ENCODE measurements around the gene STAG2.
A peak's percentile ranks its signal among the peaks of the same experiment; 100 is the strongest.
"Not testable (repeated sequence)": the region's sequence is repeated elsewhere in the genome, so short reads cannot be mapped to it uniquely, and the experiment has no call there.

Gene STAG2

DNA sequence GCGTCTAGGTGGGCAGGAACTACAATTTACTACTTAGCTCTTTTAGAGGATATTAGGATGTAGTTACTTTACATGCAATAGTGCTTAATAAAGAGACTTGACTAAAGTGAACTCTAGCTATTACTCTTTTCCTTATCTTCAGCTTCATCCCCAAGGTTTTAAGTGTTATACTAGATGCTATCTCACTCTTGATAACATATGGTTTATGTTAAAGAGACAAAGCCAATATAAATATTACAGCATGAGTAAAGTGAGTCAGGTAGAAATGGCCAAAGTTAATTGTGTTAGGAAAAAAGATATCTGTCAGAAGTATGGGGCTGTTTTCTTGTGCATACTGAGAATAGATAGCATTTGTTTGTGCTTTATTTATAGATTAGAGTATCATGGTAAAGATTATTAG lies 80.5 kb downstream of the STAG2 start:
- no peak for DNase-seq (ENCODE audit: low read depth)

DNA sequence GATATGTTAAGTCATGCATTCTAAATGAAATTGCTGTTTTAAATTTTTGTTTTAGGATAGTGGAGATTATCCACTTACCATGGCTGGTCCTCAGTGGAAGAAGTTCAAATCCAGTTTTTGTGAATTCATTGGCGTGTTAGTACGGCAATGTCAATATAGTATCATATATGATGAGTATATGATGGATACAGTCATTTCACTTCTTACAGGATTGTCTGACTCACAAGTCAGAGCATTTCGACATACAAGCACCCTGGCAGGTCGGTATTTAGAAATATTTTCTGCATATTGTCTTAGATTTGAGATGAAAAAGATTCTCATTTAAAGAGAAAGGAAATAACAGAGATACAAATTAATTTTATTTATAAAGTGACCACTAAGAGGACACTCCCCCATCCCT lies 83.6 kb downstream of the STAG2 start:
- DNase-seq (ENCODE audit: low read depth) = no peak

DNA sequence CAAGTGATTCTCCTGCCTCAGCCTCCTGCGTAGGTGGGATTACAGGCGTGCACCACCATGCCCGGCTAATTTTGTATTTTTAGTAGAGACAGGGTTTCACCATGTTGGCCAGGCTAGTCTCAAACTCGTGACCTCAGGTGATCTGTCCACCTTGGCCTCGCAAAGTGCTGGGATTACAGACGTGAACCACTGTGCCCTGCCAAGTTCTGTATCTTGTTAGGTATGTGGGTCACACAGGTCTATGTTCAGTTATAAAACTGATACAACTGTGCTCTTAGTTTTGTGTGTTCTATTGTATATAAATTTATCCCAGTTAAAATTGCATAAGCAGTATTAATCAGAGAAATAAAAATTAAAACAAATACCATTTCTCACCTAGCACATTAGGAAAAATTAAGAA lies 122.9 kb downstream of the STAG2 start:
- not testable (repeated sequence) for DNase-seq (ENCODE audit: low read depth)

DNA sequence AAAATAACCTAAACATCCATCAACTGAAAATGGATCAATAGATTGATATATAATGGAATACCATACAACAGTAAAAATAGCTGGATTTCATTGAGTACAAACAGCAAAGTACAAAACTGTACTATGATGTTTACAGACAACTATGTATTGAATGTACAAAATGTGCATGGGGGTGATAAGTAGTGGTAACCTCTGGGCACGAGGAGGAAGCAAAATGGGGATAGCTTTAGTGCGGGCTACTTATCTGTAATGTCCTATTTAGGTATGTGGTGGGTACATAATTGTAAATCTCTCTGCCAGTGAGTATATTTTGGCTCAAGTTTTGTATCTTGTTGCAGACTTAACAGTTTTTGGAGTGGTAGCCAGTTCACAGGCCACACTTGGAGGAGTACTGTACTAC lies 123.6 kb downstream of the STAG2 start:
- no peak for DNase-seq (ENCODE audit: low read depth)

DNA sequence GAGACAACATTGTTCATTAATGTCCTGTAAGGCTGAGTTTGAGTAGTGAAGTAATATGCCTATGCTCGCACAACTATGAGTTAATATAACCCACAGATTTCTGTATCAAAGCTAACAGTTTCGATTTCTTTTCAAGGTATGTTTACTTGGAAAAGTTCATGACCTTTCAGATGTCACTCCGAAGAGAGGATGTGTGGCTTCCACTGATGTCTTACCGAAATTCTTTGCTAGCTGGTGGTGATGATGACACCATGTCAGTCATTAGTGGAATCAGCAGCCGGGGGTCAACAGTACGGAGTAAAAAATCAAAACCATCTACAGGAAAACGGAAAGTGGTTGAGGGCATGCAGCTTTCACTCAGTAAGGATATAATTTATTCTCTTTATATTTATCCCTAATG lies 124.9 kb downstream of the STAG2 start:
- DNase-seq (ENCODE audit: low read depth) = peak; percentile 16

DNA sequence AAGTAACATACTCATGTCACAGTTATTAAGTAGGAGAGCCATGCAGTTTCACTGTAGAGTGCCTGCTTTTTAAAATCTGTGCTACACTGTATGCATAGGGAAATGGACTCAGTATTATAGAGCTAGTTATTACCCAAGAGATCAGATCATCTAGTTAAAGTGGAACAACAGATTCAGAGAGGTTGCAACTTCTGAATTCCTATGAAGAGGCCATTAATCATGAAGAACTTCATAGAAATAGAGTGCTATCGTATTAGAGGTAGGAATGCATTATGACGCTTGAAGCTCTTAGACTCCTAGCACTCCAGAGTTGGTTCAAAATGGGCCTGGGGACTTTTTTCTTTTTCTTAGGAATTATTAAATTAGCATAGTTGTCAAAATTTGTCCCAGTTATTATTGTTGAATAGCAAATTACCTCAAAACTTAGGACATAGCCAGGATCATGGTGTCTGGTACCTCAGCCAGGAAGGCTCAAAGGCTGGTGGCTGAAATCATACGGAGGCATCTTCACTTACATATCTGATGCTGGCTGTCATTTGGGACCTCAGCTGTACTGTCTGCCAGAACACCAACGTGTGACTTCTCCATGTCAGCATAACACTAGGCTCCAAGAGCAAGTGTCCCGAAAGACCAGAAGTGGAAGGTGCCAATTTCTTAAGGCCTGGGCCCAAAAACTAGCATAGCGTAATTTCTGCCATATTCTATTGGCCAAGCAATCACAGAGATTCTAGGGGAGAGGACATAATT lies 125.7 kb downstream of the STAG2 start:
- DNase-seq (ENCODE audit: low read depth) = no peak

DNA sequence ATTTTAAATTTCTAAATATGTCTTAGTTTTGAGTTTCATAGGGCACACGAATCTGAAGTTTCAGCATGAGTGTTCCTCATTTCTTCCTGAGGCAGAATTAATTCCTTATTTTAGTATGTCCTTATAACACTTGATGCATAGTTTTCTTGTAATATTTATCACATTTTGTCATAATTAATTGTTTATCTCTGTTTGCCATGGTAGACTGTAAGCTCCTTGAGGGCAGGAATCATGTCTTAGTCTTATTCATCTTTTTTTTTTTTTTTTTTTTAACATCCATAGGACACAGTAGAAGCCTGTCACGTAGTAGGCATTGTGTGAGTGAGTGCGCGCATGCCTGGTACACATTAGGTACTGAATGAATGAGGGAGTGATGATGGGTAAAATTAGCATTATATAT lies 131.7 kb downstream of the STAG2 start:
- no peak for DNase-seq (ENCODE audit: low read depth)

DNA sequence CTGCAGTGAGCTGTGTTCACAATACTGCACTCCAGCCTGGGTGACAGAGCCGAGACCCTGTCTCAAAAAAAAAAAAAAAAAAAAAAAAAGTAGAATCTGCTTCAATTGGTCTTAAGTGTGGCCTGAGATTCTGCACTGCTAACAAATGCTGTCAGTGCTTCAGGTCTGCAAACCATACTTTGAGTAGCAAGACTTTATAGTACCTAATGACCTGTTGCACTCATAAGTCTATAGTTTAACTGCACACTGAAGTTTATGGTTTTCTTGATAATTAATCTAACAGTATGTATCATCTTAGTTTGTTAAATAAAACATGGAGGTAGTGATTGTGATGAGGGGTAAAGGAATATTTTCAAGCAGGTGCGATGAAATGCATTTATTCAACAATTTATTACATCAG lies 135.6 kb downstream of the STAG2 start:
- no peak for DNase-seq (ENCODE audit: low read depth)

DNA sequence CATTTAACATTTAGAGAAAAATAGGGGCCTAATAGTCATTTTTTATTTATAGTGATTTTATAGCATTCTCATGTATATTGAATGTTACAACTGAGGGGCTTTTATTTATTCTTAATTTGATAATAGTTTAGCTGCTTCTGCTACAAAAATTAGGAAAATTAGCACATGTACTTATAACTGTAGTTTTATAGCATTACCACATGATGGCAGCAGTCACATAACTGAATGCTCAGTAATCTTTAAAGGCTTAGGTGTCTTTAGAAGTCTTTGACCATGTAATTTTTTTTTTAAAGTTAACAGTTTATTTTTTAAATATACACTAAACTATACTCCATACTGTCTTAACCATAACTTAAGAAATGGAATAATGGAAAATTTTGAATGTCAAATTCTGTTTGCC lies 136.6 kb downstream of the STAG2 start:
- DNase-seq (ENCODE audit: low read depth) = no peak

DNA sequence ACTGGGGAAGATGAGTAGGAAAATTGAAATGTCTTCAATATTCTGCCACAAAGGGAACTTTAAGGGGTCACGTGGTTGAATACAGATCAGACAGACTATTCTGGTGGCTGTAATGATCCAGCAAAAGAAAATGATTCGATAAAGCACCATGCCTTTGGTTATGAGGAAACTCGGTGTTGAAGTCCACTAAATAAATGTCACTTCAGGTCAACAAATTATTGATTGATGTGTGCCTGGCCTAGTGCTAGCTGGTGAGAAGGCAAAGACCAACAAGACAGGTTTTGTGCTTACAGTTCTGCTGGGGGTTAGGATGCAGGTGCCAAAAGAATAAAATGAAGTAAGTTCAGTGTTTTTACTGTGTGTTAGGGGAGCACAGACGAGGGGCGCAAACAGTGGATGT lies 142.5 kb downstream of the STAG2 start:
- DNase-seq (ENCODE audit: low read depth) = no peak

DNA sequence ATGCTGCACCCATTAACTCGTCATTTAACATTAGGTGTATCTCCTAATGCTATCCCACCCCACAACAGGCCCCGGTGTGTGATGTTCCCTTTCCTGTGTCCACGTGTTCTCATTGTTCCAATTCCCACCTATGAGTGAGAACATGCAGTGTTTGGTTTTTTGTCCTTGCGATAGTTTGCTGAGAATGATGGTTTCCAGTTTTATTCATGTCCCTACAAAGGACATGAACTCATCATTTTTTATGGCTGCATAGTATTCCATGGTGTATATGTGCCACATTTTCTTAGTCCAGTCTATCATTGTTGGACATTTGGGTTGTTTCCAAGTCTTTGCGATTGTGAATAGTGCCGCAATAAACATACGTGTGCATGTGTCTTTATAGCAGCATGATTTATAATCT lies 143.0 kb downstream of the STAG2 start:
- DNase-seq (ENCODE audit: low read depth) = not testable (repeated sequence)

DNA sequence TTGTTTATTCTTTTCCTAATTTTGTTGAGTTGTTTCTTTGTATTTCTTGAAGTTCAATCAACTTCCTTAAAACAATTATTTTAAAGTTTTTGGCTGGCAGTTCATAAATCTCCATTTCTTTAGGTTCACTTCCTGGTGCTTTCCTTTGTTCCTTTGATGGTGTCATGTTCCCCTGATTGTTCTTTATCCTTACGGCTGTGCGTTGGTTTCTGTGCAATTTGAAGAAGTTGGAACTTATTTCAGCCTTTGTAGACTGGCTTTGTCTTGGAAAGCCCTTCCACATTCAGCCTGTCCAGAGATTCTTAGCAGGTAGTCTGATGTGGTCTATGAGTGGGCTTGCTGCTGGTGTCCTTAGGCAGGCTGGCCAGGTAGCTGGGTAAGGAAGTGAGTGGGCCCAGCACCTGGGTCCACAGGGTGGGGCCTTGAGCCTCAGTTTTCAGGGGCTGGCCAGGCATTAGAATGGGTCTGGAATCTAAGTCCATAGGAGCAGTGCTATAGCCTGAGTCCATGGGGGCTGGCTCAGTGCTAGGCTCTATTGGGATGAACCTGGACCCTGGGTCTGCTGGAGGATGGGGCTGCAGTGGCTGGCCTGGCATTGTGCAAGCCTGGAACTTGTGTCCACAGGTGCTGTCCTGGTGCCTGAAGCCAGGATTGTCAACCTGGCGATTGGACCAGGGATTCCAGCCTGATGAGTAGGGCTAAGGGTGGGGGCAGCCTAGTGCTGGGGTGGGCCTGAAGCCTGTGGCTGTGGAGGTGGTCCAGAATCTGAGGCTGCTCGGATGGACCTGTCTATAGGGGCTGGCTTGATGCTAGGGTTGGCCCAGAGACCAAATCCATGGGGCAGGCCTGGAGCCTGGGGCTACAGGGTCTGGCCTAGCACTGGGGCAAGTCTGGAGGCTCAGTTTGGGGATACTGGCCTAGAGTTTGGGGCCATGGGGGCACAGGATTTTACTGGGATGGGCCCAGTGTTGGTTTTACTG lies 152.4 kb downstream of the STAG2 start:
- DNase-seq (ENCODE audit: low read depth) = no peak

DNA sequence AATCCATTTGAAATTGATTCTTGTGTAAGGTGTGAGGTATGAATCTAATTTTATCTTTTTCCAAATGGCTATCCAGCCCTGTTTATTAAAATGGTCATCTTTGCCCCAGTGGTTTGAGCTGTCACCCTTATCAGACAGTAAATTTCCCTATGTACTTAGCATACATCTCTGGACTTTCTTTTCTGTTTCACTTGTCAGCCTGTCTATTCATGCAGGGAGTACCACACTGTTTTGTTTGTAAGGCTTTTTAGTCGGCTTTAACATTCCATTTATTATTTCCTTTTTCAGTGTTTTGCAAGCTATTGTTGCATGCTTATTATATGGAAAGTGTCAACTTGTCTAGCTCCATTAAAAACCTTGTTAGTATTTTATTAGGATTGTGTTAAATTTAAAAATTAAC lies 155.8 kb downstream of the STAG2 start:
- DNase-seq (ENCODE audit: low read depth) = no peak

DNA sequence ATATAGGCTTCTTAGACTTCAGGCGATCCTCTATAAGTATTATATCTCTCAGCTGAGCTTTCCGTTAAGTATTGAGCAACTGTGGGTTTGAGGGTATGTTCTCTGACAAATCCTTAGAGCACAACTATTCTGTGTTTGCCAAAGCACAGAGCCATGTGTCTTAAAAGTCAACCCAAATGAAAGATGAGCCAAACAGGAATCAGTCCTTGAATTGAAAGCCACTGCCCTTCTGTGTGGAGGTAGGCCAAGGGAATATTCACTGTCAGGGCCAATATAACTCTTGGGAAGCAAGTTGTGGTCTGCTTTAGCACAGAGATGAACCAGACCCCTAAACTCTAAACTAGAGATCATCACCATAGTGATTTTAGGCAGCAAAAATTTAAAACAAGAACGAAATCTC lies 164.0 kb downstream of the STAG2 start:
- no peak for DNase-seq (ENCODE audit: low read depth)

DNA sequence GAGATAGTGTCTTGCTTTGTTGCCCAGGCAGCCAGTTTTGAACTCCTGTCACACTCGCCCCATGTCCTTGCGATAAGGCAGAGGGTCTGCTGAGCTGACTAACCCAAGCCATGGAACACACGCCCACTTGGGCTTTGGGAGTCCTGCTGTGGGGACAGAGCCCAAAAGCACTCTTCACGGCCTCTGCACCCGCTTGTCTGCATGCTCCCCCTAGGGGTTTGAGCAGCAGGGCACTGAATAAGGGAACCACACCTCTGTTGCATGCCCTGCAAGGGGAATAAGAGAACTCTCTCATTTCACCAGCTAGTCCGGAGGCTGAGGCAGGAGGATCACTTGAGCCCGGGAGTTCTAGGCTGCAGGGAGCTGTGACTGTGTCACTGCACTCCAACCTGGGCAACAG lies 166.0 kb downstream of the STAG2 start:
- no peak for DNase-seq (ENCODE audit: low read depth)

DNA sequence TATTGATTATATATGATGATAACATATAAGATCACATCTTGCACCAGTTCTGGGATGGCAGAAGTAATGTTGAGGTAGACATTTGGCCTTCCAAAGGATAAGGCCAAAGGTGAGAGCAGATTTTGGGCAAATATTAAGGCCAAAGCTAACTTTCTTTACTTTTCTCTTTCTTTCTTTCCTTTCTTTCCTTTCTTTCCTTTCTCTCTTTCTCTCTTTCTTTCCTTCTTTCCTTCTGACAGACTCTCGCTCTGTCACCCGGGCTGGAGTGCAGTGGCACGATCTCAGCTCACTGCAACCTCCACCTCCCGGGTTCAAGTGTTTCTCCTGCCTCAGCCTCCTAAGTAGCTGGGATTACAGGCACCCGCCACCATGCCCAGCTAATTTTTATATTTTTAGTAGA lies 170.9 kb downstream of the STAG2 start:
- not testable (repeated sequence) for DNase-seq (ENCODE audit: low read depth)

DNA sequence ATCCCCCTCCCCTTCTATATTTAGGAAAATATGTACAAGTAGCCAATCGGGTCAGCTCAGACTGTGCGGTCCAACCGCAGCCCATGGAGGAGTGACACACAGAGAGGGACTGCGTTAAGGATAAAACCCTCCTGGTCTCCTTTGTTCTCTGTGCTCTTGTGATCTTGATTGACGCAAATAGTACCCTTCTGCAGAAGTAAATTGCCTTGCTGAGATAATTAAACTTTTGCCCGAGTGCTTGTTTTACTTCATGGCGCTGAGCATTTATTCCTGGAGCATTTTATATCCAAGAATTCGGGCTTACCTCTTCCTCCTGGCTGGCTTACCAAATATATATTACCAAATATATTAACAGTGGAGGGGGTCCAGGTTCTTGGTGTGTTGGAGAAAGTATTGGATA lies 184.2 kb downstream of the STAG2 start:
- no peak for DNase-seq (ENCODE audit: low read depth)

DNA sequence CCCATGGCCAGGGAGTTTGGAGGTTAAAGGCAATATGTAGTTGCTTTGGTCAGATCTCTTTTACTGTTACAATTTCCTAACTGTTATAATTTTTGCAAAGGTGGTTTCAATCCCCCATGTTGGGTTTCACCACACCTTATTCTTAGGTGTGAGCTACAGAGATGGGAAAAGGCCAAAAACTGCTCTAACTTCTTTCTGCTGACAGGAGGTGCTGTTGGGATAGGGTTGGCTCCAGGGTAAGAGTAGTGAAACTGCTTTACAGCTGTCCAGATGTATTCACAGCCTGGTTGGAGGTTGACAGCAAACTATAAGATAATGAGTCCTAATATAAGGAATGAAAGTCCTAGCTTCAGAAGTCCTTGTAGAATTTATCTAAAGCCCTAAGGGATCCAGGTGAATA lies 189.7 kb downstream of the STAG2 start:
- DNase-seq (ENCODE audit: low read depth) = no peak

Measured in T follicular helper cell (primary cell).